Measurements from ENCODE around the gene CFDP1.
A peak's percentile ranks its signal among the peaks of the same experiment; 100 is the strongest.

The CFDP1 gene

DNA sequence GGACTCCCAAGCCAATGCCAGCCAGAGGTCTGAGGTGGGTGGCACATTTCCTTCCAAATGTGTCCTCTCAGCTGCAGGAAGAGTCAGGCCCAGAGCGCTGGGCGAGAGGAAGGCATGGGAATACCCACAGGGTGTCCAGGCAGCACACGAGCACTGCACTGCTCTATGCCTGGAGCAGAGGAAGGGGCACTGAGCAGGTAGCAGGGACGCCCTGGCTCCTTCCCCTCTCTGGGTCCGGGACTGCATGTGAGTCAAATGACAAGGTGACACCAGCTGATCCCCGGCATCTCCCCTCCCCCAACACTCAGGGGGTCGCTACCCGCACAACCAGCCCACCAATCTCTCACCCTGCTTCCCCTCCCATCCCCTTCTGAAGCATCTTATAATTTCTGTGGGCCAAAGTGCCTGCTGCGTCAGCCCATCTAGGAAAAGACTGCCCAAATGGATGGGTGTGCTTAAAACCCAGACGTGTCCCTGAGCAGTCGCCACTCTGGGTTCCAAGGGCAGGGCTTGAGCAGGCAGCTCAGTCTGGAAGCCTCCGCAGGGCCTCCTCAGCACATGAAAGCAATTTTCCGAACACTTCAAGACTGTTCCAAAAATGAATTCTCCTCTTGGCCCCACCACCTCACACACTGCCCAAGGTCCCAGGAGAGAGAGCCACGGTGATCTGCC is 169.9 kb downstream of the CFDP1 start:
- no peak overlapping the region for H3K4me3 Mint-ChIP-seq
- peaks cover 10% of the 10 kb centered on the region for H3K4me1 Mint-ChIP-seq (ENCODE audit: low read depth)
- H3K36me3 Mint-ChIP-seq = no peaks in the 10 kb centered on the region
- H3K27ac Mint-ChIP-seq = no peak overlapping the region
- H3K9me3 Mint-ChIP-seq (ENCODE audit: low read depth) = no peaks in the 10 kb centered on the region
- H3K27me3 Mint-ChIP-seq = peaks cover 20% of the 10 kb centered on the region

DNA sequence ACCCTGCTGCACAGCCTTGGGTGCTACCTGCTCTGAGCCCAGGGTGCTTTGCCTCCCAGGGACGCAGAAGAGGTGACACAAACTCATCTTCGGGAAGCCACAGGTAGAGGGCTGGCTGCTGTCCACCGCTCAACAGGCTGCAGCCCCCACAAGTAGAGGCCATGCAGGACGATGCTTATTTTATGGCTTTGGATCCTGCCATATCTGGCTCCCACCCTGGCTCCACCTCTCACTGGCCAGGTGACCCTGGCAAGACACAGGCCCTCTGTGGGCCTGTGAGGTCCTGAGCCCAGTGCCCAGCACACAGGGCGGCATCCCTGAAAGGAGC is 170.5 kb downstream of the CFDP1 start:
- Mint-ChIP-seq H3K27me3 (peaks cover 24% of the 10 kb centered on the region), H3K27ac (no peak overlapping the region), H3K9me3 (ENCODE audit: low read depth) (no peaks in the 10 kb centered on the region), H3K4me3 (no peak overlapping the region), H3K4me1 (ENCODE audit: low read depth) (peaks cover 10% of the 10 kb centered on the region), H3K36me3 (no peaks in the 10 kb centered on the region)

DNA sequence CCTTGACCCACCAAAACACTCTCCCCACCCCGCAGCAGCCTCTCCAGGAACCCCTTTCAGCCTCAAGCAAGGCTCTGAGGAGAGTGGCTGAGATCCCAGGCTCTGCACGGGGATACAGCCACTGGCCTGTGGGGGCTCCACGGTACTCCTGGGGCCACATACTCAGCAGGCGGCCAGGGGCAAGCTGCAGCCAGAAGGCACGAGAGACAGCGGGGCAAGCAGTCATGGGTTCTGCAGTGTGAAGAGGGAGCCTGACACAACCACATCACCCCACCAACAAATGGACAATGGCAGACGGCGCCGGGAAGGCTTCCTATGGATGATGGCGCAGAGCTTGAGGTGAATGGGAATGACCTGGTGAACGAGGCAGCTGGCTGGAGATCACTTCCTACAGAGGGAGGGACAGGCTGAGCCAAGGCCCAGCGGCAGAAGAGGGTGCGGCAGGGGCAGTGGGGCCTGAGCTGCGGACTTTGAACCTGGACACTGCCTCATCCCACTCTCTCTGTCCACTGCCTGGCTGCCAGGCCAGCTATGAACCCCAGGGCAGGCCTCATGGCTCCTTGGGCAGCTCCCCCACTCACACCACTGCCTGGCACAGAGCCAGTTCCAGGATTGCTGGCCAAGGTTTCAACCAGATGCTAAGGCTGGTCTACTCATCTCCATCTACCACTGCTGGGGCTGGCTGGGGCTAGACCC is 171.1 kb downstream of the CFDP1 start:
- H3K27ac Mint-ChIP-seq = no peak overlapping the region
- no peaks in the 10 kb centered on the region for H3K9me3 Mint-ChIP-seq (ENCODE audit: low read depth)
- H3K4me1 Mint-ChIP-seq (ENCODE audit: low read depth) = peaks cover 10% of the 10 kb centered on the region
- peaks cover 24% of the 10 kb centered on the region for H3K27me3 Mint-ChIP-seq
- no peaks in the 10 kb centered on the region for H3K36me3 Mint-ChIP-seq
- no peak overlapping the region for H3K4me3 Mint-ChIP-seq

DNA sequence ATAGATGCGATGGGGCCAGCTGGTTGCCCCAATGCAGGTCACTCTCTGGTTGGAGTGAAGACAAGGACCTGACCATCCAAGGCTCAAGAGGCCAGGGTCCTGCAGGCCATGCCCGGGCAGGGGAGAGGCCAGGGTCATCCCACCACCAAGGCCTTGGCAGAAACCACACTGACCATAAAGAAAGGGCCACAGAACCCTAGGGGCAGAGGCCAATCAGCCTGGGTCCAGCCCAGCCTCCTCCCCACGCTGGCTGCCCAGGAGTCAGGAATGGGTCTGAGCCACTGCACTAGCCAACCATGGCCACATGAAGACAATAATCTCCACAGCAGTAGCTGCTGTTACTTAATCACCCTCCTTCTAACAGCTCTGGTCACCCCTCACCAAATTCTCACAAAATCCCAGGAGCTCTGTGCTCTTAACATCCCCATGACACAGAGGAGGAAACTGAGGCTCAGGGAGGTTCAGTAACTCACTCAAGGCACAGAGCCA is 171.7 kb downstream of the CFDP1 start:
- Mint-ChIP-seq H3K36me3 (no peaks in the 10 kb centered on the region), H3K27me3 (peaks cover 24% of the 10 kb centered on the region), H3K27ac (no peak overlapping the region), H3K4me1 (ENCODE audit: low read depth) (peaks cover 10% of the 10 kb centered on the region), H3K4me3 (no peak overlapping the region), H3K9me3 (ENCODE audit: low read depth) (no peaks in the 10 kb centered on the region)

DNA sequence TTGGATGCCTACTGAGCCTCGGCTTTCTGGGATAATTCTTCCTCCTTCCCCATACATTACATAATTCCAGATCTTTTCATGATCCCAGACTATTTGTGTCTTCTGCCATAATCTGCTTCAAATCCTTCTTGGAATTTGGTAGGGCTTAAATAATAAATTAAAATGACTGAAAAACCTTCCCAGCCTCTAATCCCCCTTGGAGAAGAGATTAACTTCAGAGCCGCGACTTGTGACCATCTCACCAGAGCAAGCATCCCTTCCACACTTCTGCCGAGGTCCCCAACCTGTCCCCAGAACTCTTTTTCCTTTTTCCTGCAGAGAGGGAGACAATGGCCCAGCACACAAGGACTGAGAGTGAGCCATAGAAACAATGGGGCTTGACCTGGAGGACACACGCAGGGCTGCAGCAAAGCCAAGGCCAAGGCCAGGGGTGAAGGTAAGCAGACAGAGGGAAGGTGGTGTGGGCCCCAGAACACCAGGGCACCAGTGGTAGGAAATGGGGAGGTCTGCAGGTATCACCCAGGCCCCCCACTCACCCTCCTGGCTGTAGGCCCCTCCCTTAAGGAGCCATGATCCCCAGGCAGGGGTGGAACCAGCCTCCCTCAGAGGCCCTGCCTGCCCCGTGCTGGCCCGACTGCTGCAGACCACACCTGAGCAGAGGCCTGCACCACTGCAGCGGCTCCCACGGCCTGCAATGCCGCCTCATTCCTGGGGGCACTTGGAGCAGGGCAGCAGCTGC is 172.3 kb downstream of the CFDP1 start:
- H3K4me1 Mint-ChIP-seq (ENCODE audit: low read depth) = peaks cover 7% of the 10 kb centered on the region
- no peak overlapping the region for H3K27ac Mint-ChIP-seq
- no peak overlapping the region for H3K4me3 Mint-ChIP-seq
- peaks cover 21% of the 10 kb centered on the region for H3K27me3 Mint-ChIP-seq
- H3K36me3 Mint-ChIP-seq = no peaks in the 10 kb centered on the region
- no peaks in the 10 kb centered on the region for H3K9me3 Mint-ChIP-seq (ENCODE audit: low read depth)

DNA sequence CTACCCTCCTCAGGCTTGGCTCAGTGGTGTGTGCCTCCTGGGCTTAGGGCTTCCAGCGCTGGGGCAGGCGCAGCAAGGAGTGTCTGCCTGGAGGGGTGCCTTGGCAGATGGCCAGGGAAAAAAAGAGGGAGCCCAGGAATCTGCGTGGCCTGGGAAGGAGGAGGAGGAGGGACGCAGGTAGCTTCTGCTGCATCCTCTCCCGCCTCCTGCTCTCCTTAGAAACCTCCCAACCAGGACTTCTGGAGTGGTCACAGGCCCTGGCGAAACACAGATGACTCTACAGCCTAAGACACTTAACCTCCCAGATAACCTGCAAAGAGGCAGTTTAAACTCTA is 174.5 kb downstream of the CFDP1 start:
- Mint-ChIP-seq H3K9me3 (ENCODE audit: low read depth) (no peaks in the 10 kb centered on the region), H3K36me3 (no peaks in the 10 kb centered on the region), H3K27ac (no peak overlapping the region), H3K4me1 (ENCODE audit: low read depth) (no peaks in the 10 kb centered on the region), H3K27me3 (peaks cover 16% of the 10 kb centered on the region), H3K4me3 (no peak overlapping the region)

DNA sequence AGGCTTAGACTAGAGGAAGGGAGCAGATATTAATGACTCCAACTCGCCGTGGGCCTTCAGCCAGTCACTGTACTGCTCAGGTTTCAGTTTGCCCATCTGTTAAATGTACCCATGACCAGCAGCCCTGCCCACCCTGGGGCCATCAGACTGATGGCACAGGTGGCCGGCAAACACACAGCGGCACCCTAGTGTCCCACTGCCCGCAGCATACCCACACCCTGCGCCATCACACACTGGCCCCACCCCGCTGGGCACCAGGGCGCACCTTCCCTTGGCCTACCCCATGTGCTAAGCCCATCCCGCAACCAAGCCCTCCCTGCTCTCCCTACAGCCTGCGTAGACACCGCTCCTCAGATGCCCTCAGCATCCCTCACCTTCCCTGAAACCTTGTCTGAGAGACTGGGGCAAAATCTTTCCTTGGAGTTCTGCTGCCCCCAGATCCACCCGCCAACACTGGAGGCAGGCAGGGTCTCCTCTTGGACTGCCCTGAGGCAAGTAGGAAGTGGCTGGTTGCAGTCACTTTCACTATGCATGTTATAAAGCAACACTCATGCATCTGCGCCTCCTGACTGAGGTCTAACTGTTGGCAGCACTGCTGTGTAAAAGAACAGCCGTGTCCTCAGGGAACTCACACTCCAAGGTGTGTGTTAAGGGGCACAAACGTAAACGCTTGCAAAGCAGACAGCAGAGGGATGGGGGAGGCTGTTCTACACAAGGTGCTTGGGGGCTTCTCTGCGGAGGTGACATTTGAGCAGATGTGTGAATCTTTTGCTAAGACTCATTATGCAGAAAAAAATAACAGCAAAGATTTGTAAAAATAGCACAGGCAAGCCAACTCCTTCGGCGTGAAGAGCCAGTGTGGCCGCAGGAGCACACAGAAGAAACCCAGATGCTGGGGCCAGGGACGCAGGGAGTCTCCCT is 175.2 kb downstream of the CFDP1 start:
- peaks cover 16% of the 10 kb centered on the region for H3K27me3 Mint-ChIP-seq
- H3K4me1 Mint-ChIP-seq (ENCODE audit: low read depth) = no peaks in the 10 kb centered on the region
- H3K9me3 Mint-ChIP-seq (ENCODE audit: low read depth) = no peaks in the 10 kb centered on the region
- H3K27ac Mint-ChIP-seq = no peak overlapping the region
- no peak overlapping the region for H3K4me3 Mint-ChIP-seq
- H3K36me3 Mint-ChIP-seq = no peaks in the 10 kb centered on the region

DNA sequence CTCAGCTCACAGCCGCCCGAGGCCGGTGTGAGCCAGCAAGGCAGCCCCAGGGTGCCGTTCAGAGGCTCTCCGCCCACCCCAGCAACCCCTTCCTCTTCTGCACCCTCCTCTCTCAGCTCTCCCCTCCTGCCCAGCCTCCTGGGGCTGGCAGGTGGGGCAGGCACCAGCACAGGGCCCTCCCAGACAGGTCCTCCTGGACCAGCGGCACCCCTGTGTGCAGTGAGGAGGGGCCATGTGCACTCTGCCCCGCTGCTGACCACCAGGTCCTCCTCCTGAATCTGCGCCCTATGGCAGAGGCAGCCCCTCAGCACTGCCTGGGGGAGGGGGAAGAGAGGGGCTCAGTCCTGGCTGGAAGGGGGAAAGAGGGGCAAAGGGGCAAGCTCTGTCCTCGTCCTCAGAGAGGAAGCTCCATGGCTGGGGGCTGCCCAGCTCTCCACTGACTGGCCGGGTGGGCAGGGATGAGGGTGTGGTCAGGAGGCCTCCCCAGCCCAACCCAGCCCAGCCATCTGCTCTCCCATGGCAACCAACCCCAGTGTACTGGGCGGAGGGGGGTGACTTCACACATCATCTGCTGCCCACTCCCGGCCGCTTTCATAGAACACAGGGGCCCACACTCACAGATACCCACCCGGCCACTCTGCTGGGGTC is 176.5 kb downstream of the CFDP1 start:
- H3K27ac Mint-ChIP-seq = no peak overlapping the region
- H3K27me3 Mint-ChIP-seq = peaks cover 16% of the 10 kb centered on the region
- no peak overlapping the region for H3K4me3 Mint-ChIP-seq
- H3K36me3 Mint-ChIP-seq = no peaks in the 10 kb centered on the region
- no peaks in the 10 kb centered on the region for H3K9me3 Mint-ChIP-seq (ENCODE audit: low read depth)
- peaks cover 3% of the 10 kb centered on the region for H3K4me1 Mint-ChIP-seq (ENCODE audit: low read depth)

DNA sequence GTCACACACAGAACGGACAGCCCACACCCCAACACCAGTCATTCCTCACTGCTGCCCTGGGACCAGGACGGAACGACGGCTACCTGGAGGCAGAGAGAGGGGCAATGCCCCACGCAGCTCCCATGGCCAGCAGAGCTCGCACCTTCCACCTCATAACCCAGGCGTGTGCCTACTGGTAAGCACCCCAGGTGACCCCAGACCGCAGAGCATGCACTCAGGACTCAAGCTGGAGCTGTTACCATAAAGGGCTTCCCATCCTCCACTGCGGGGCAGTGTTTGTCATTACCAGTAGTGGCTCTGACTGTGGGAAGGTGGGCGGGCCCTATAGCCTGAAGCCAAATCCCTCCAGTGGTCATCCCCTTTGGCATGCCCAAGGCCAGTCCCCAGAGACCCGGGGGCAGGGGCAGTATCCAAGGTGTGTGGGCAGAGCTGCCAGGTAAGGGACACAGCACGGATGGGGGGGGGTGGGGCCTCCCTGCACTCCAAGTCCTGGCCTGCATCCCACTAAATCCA is 177.2 kb downstream of the CFDP1 start:
- Mint-ChIP-seq H3K4me3 (no peak overlapping the region), H3K4me1 (ENCODE audit: low read depth) (peaks cover 5% of the 10 kb centered on the region)

DNA sequence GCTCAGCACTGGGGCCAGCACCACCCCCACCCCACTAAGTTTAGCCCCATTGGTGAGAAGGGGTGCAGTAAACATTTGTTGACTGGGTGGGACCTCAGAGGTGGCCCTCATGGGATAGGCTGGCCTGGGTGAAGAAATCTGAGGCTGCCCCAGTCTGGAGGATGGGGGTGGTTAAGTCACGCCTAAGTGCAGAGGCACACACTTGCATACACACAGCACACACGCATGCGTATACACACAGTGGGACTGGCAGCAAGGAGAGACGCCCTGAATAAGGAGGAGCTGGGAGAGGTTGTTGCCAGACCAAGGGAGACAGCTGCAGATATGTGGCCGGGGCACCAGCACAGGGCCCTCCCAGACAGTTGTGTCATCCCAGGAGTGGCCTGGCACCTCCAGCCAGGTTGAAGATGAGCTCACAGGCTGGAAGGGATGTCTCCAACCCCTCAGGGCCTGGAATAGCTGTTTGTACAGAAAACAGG is 178.9 kb downstream of the CFDP1 start:
- no peaks in the 10 kb centered on the region for H3K9me3 Mint-ChIP-seq (ENCODE audit: low read depth)
- H3K36me3 Mint-ChIP-seq = no peaks in the 10 kb centered on the region
- peaks cover 6% of the 10 kb centered on the region for H3K4me1 Mint-ChIP-seq (ENCODE audit: low read depth)
- no peak overlapping the region for H3K27ac Mint-ChIP-seq
- H3K4me3 Mint-ChIP-seq = no peak overlapping the region
- peaks cover 14% of the 10 kb centered on the region for H3K27me3 Mint-ChIP-seq

More for the DNA sequence above, 177.2 kb downstream of the CFDP1 start:
- Mint-ChIP-seq H3K36me3 (no peaks in the 10 kb centered on the region), H3K9me3 (ENCODE audit: low read depth) (no peaks in the 10 kb centered on the region), H3K27ac (no peak overlapping the region), H3K27me3 (peaks cover 16% of the 10 kb centered on the region)

DNA sequence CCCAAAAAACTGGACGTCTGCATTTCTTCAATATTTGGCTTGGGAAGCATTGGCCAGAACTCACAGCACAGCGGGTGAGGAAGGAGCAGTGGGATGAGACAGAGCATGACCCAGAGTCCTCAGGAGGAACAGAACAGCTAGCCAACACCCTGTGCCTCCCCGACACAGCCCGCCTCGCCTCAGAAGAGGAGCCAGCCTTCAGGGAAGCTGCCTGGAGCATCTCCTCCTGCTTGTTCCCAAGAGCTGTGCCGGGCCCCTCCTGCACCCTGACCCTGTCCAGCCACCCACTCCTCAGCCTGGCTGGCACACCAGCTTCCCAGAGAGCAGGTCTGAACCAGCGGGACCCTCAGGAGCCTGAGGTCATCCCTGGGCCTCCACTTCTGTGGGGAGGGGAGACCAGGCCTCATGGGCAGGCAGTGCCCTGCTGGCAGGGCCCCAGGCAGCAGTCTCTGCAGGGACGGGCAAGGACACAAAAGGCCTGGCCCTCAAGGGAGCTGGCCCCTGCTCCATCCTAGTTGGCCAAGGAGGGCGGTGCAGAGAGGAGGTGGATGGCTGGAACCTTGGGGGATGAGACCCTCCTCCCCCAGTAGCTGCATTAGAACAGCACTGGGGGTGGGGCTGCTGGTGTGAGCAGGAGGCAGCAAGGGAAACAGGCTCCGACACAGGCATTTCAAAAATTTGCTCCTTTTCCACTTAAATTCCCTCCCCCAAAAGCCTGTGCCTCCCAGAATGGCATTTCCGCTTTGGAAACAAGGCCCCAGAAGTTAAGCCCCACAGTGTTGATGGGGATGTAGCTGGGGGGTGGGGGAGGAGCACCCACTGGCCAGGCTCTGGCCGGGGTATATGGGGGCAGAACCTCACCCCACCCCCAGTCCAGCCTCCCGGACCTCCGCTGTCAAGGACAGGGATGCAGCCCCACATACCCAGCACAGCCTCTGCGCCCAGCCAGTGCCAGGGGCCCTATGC is 180.1 kb downstream of the CFDP1 start:
- H3K4me1 Mint-ChIP-seq (ENCODE audit: low read depth) = peaks cover 6% of the 10 kb centered on the region
- H3K36me3 Mint-ChIP-seq = no peaks in the 10 kb centered on the region
- H3K27ac Mint-ChIP-seq = no peak overlapping the region
- no peak overlapping the region for H3K4me3 Mint-ChIP-seq
- H3K27me3 Mint-ChIP-seq = peaks cover 14% of the 10 kb centered on the region
- H3K9me3 Mint-ChIP-seq (ENCODE audit: low read depth) = no peaks in the 10 kb centered on the region

DNA sequence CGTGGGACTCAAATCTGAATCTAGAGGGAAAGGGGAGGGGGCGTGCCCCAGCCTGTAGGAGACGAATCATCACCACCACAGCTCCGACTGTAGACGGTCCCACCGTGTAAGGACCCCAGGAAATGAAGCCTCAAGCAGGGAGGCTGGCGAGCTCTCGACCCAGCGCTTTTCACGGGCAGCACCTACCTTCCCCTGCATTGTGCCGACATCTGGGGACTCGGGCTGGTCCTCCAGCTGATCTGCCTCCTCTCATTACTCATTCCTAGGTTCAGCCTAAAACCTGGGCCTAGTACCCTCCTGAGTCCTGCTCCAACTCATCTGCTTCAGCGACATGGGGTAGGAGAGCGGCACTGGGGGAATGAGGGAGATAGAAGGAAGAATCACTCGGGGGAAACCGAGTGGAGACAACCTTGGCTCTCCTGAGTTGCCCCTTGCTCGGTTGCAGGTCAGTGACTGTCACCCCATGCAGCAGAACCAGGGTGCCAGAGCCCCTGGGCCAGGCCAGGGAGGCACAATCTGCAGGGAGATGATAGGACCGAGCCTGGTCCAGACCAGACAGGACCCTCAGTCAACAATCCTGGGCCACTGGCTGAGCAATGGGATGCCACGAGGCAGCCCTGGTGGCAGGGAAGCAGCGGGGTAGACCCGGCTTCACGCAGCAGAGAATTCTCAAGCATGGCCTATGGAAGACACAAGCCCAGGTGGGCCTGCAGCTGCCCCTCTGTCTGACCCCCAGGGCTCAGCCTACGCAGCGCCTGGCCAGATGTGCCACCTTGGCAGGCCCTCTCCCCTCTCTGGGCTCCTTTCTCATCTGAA is 181.0 kb downstream of the CFDP1 start:
- Mint-ChIP-seq H3K27me3 (peaks cover 16% of the 10 kb centered on the region), H3K27ac (no peak overlapping the region), H3K4me3 (peak overlapping the region; percentile 72), H3K36me3 (no peaks in the 10 kb centered on the region), H3K4me1 (ENCODE audit: low read depth) (peaks cover 6% of the 10 kb centered on the region), H3K9me3 (ENCODE audit: low read depth) (no peaks in the 10 kb centered on the region)
